Measurements from ENCODE around the gene B9D1. TPM values are rescaled to one million over a fixed set of nuclear protein-coding genes. Genes with fewer than 3 reads are reported as not detected.

The B9D1 gene
- total RNA-seq, 6 experiments from 2014 or later, result 18.0 to 28.9 (median 24.5) TPM

DNA sequence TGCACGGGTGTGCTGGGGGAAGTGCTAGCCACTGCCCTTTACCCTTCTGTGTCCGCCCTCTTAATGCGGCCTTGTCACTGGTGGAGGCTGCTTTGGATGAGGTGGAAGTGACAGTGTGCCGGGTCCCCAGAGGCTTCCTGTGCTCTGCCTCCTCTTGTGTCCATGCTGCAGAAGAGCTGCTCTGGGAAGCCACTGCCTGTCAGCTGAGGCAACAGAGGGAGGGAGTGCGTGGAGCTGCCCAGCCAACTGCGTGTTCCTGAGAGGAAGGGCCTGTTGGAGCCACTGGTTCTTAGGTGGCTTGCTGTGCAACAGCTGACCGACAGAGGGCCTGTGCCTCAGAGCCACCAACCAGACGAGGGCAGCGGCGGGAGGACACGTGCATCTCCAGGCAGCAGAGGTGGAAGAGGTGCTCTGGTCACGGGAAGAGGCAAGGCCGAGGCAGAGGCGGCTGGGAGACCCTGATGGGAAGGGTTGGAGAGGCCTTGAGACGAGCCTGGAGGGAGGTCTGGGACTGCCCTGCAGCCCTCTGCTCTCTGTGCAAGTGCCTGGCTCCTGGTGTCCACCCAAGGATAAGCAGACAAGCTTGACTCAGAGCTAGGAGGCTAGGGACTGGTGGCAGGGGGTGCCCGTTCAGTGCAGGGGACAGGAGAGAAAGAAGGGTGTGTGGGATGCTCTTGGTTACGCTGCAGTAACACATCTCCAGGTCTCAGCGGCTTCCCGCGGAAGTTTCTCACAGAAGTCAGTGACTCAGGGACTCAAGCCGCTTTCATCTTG, 25.4 kb downstream of the B9D1 start:
- DNase-seq, result no peak
- peaks cover 6% of the 10 kb centered on the region for H3K36me3 Mint-ChIP-seq (ENCODE audit: low read depth)
- H3K27me3 Mint-ChIP-seq (ENCODE audit: insufficient read depth), result peaks cover 4% of the 10 kb centered on the region
- peaks cover 21% of the 10 kb centered on the region for H3K4me1 Mint-ChIP-seq (ENCODE audit: low read depth)
- H3K4me3 Mint-ChIP-seq, result no peak overlapping the region
- H3K9me3 Mint-ChIP-seq, result no peaks in the 10 kb centered on the region
- TF ChIP-seq, protein P1, sequence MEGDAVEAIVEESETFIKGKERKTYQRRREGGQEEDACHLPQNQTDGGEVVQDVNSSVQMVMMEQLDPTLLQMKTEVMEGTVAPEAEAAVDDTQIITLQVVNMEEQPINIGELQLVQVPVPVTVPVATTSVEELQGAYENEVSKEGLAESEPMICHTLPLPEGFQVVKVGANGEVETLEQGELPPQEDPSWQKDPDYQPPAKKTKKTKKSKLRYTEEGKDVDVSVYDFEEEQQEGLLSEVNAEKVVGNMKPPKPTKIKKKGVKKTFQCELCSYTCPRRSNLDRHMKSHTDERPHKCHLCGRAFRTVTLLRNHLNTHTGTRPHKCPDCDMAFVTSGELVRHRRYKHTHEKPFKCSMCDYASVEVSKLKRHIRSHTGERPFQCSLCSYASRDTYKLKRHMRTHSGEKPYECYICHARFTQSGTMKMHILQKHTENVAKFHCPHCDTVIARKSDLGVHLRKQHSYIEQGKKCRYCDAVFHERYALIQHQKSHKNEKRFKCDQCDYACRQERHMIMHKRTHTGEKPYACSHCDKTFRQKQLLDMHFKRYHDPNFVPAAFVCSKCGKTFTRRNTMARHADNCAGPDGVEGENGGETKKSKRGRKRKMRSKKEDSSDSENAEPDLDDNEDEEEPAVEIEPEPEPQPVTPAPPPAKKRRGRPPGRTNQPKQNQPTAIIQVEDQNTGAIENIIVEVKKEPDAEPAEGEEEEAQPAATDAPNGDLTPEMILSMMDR (IDR thresholded peaks at IDR 0.05), result no peak
- H3K27ac Mint-ChIP-seq, result no peak overlapping the region

GRCh38 chr17:19335951-19336631, 26.4 kb downstream of the B9D1 start:
- Mint-ChIP-seq H3K27me3 (ENCODE audit: insufficient read depth) (peaks cover 4% of the 10 kb centered on the region), H3K4me1 (ENCODE audit: low read depth) (peaks cover 21% of the 10 kb centered on the region), H3K36me3 (ENCODE audit: low read depth) (peaks cover 6% of the 10 kb centered on the region), H3K27ac (no peak overlapping the region), H3K9me3 (no peaks in the 10 kb centered on the region), H3K4me3 (no peak overlapping the region)
- DNase-seq, result no peak
- TF ChIP-seq, protein P1 (IDR thresholded peaks at IDR 0.05), result no peak

DNA sequence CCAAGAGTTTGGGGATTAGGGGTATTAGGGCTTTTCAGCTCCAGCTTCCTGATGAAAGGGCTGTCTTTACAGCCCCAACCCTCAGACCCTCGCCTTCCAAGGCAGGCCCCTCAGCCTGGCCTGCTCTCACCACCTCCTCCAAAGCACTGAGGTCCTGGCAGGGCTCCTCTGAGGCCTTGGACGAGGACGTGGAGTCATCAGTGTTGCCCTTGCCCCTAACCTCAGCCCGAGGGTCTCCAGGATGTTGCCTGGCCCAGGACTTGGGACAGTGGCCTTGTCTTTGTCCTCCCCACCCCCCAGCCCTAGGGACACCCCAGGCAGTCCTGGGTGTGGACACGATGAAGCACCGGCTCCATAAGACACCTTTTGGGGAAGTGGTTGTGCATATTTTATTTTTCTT, 28.2 kb downstream of the B9D1 start:
- DNase-seq, result no peak
- Mint-ChIP-seq H3K27ac (no peak overlapping the region), H3K9me3 (no peaks in the 10 kb centered on the region), H3K27me3 (ENCODE audit: insufficient read depth) (peaks cover 4% of the 10 kb centered on the region), H3K4me1 (ENCODE audit: low read depth) (peaks cover 35% of the 10 kb centered on the region), H3K4me3 (no peak overlapping the region), H3K36me3 (ENCODE audit: low read depth) (peaks cover 18% of the 10 kb centered on the region)
- TF ChIP-seq, protein P1 (IDR thresholded peaks at IDR 0.05), result no peak

GRCh38 chr17:19333736-19334290, 28.7 kb downstream of the B9D1 start:
- Mint-ChIP-seq H3K27ac (no peak overlapping the region), H3K27me3 (ENCODE audit: insufficient read depth) (peaks cover 4% of the 10 kb centered on the region), H3K4me1 (ENCODE audit: low read depth) (peaks cover 35% of the 10 kb centered on the region), H3K36me3 (ENCODE audit: low read depth) (peaks cover 18% of the 10 kb centered on the region), H3K4me3 (no peak overlapping the region), H3K9me3 (no peaks in the 10 kb centered on the region)
- TF ChIP-seq, protein P1 (IDR thresholded peaks at IDR 0.05), result no peak
- no peak for DNase-seq

DNA sequence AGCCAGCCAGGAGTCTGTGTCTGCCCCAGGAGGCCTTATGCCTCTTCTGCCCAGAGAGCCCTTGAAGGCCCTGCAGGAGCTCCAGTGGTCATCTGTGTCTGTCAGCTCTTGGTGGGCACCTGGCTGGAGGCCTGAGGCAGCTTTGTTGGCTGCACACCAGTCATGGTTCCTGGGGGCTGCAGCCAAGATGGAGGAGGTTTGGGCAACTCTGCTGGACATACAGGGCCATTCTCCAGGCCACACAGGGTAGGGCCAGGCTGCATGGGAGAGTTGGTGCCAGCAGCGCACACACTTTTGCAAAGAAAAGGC, 29.4 kb downstream of the B9D1 start:
- peaks cover 37% of the 10 kb centered on the region for H3K4me1 Mint-ChIP-seq (ENCODE audit: low read depth)
- TF ChIP-seq, protein P1 (IDR thresholded peaks at IDR 0.05), result no peak
- DNase-seq, result no peak
- peaks cover 19% of the 10 kb centered on the region for H3K36me3 Mint-ChIP-seq (ENCODE audit: low read depth)
- H3K27me3 Mint-ChIP-seq (ENCODE audit: insufficient read depth), result peaks cover 4% of the 10 kb centered on the region
- no peak overlapping the region for H3K27ac Mint-ChIP-seq
- H3K9me3 Mint-ChIP-seq, result no peaks in the 10 kb centered on the region
- H3K4me3 Mint-ChIP-seq, result no peak overlapping the region

Data from HFFc6 (cell line).